Measurements from ENCODE around the gene AMZ1.
"Not testable (repeated sequence)": the region's sequence is repeated elsewhere in the genome, so short reads cannot be mapped to it uniquely, and the experiment has no call there.

Gene AMZ1

GRCh38 chr7:2724453-2725177 is 36.6 kb downstream of the AMZ1 start:
- Histone ChIP-seq H4K20me1 (no peaks in the 10 kb centered on the region), H3K9ac (no peak overlapping the region; the same call in 1 of the 2 replicates), H3K4me2 (peak overlapping the region; percentile 94), H3K9me3 (0 out of 2 replicates have a peak, but pooled peaks cover 12% of the 10 kb centered on the region), H3K27ac (peak overlapping the region; percentile 72), H3K27me3 (no peaks in the 10 kb centered on the region), H3K4me1 (peaks cover 99% of the 10 kb centered on the region), H3K4me3 (no peak overlapping the region), H3K36me3 (peaks cover 54% of the 10 kb centered on the region)
- TF ChIP-seq Cebpa-rat (IDR thresholded peaks at IDR 0.05), result no peak

- no peak for TF ChIP-seq Cebpa-rat (IDR thresholded peaks at IDR 0.05)
- peak overlapping the region; percentile 94 for H3K4me2 ChIP-seq
- peak overlapping the region; percentile 72 for H3K27ac ChIP-seq
- no peak overlapping the region for H3K4me3 ChIP-seq
- peaks cover 54% of the 10 kb centered on the region for H3K36me3 ChIP-seq
- no peaks in the 10 kb centered on the region for H4K20me1 ChIP-seq
- no peak overlapping the region for H3K9ac ChIP-seq
- H3K4me1 ChIP-seq, result peaks cover 99% of the 10 kb centered on the region
- no peaks in the 10 kb centered on the region for H3K27me3 ChIP-seq
- 0 out of 2 replicates have a peak, but pooled peaks cover 12% of the 10 kb centered on the region for H3K9me3 ChIP-seq
Observed at GRCh38 chr7:2725178-2726105, 37.4 kb downstream of the AMZ1 start.

- Histone ChIP-seq H3K4me1 (peaks cover 99% of the 10 kb centered on the region), H3K27me3 (no peaks in the 10 kb centered on the region)
Observed at GRCh38 chr7:2726316-2727018, 38.5 kb downstream of the AMZ1 start.

GRCh38 chr7:2727206-2727605 is 39.2 kb downstream of the AMZ1 start:
- H3K27me3 ChIP-seq, result not testable (repeated sequence)
- H3K4me1 ChIP-seq, result peaks cover 99% of the 10 kb centered on the region

More at GRCh38 chr7:2726316-2727018, 38.5 kb downstream of the AMZ1 start:
- H3K9me3 ChIP-seq, result peaks cover 17% of the 10 kb centered on the region; the same call in 1 of the 2 replicates
- no peaks in the 10 kb centered on the region for H4K20me1 ChIP-seq
- peaks cover 64% of the 10 kb centered on the region for H3K36me3 ChIP-seq
- H3K27ac ChIP-seq, result peak overlapping the region; percentile 16; the same call in 1 of the 2 replicates
- no peak for TF ChIP-seq Cebpa-rat (IDR thresholded peaks at IDR 0.05)
- no peak overlapping the region for H3K9ac ChIP-seq
- no peak overlapping the region for H3K4me3 ChIP-seq
- peak overlapping the region; percentile 35 for H3K4me2 ChIP-seq

GRCh38 chr7:2728316-2729030 is 40.5 kb downstream of the AMZ1 start:
- H3K4me3 ChIP-seq, result no peak overlapping the region
- peaks cover 73% of the 10 kb centered on the region for H3K36me3 ChIP-seq
- 0 out of 2 replicates have a peak overlapping the region, but pooled peaks have one; percentile 63 for H3K9ac ChIP-seq
- H3K27ac ChIP-seq, result peak overlapping the region; percentile 99
- peaks cover 18% of the 10 kb centered on the region; the same call in 1 of the 2 replicates for H3K9me3 ChIP-seq
- H3K4me2 ChIP-seq, result peak overlapping the region; percentile 97
- H3K27me3 ChIP-seq, result no peaks in the 10 kb centered on the region
- H4K20me1 ChIP-seq, result no peaks in the 10 kb centered on the region
- peaks cover 99% of the 10 kb centered on the region for H3K4me1 ChIP-seq
- TF ChIP-seq Cebpa-rat (IDR thresholded peaks at IDR 0.05), result no peak

More at GRCh38 chr7:2727206-2727605, 39.2 kb downstream of the AMZ1 start:
- 0 out of 2 replicates have a peak overlapping the region, but pooled peaks have one; percentile 35 for H3K4me2 ChIP-seq
- not testable (repeated sequence) for H3K9ac ChIP-seq, H3K4me3 ChIP-seq, H4K20me1 ChIP-seq, H3K27ac ChIP-seq
- H3K9me3 ChIP-seq, result peaks cover 18% of the 10 kb centered on the region; the same call in 1 of the 2 replicates
- H3K36me3 ChIP-seq, result peaks cover 70% of the 10 kb centered on the region

GRCh38 chr7:2729031-2729892 is 41.3 kb downstream of the AMZ1 start:
- TF ChIP-seq Cebpa-rat (IDR thresholded peaks at IDR 0.05), result no peak
- Histone ChIP-seq H3K9me3 (peaks cover 18% of the 10 kb centered on the region; the same call in 1 of the 2 replicates), H3K4me3 (no peak overlapping the region), H4K20me1 (no peaks in the 10 kb centered on the region), H3K9ac (peak overlapping the region; percentile 63), H3K4me1 (peaks cover 99% of the 10 kb centered on the region), H3K27ac (peak overlapping the region; percentile 99), H3K27me3 (no peaks in the 10 kb centered on the region), H3K4me2 (peak overlapping the region; percentile 97), H3K36me3 (peaks cover 73% of the 10 kb centered on the region)

- Histone ChIP-seq H3K4me1 (peaks cover 95% of the 10 kb centered on the region), H3K9ac (peak overlapping the region; percentile 63), H3K4me2 (peak overlapping the region; percentile 97), H3K36me3 (peaks cover 68% of the 10 kb centered on the region), H3K27ac (peak overlapping the region; percentile 99), H3K27me3 (no peaks in the 10 kb centered on the region), H4K20me1 (no peaks in the 10 kb centered on the region), H3K4me3 (0 out of 2 replicates have a peak overlapping the region, but pooled peaks have one; percentile 19), H3K9me3 (peaks cover 18% of the 10 kb centered on the region; the same call in 1 of the 2 replicates)
- no peak for TF ChIP-seq Cebpa-rat (IDR thresholded peaks at IDR 0.05)
Observed at GRCh38 chr7:2729893-2730716, 42.1 kb downstream of the AMZ1 start.

Data from BLaER1 (cell line).